ENCODE results near the gene PECR.

The PECR gene

DNA sequence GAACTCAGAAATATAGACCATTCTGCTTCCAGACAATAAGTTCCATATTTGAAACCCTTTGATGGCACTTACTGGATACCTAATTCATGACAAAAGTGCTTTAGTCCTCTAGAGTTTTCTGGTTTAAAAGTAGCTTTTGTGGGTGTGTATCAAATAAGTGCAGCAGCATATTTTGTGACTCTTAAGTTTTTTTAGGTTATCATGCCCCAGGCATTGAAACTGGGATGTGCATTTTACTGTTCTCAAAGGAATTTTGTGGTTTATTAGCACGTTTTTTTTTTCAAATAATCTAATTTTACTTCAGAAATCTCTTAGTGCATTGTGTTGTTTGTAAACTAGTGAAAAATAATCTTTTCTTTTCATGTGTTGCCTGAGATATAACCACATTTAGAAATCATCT is 29.0 kb upstream of the PECR start:
- Mint-ChIP-seq H3K4me3 (peak overlapping the region; percentile 100), H3K36me3 (ENCODE audit: low read depth) (peaks cover 61% of the 10 kb centered on the region), H3K4me1 (peaks cover 67% of the 10 kb centered on the region), H3K27me3 (peaks cover 5% of the 10 kb centered on the region), H3K9me3 (no peaks in the 10 kb centered on the region), H3K27ac (peak overlapping the region; percentile 99)
- ATAC-seq (no peak), DNase-seq (no peak)

- DNase-seq, result no peak
- H3K9me3 Mint-ChIP-seq, result no peaks in the 10 kb centered on the region
- ATAC-seq, result no peak
- H3K36me3 Mint-ChIP-seq (ENCODE audit: low read depth), result peaks cover 57% of the 10 kb centered on the region
- H3K4me1 Mint-ChIP-seq, result peaks cover 62% of the 10 kb centered on the region
- H3K27me3 Mint-ChIP-seq, result peaks cover 5% of the 10 kb centered on the region
- H3K27ac Mint-ChIP-seq, result peak overlapping the region; percentile 99
- peak overlapping the region; percentile 100 for H3K4me3 Mint-ChIP-seq
These were observed 28.5 kb upstream of the PECR start for GRCh38 chr2:216109962-216110614.

- DNase-seq, result peak; percentile 99
- Mint-ChIP-seq H3K27me3 (peaks cover 3% of the 10 kb centered on the region), H3K27ac (peak within 1 kb of the TSS; percentile 99), H3K9me3 (no peaks in the 10 kb centered on the region), H3K4me1 (peaks cover 53% of the 10 kb centered on the region), H3K36me3 (ENCODE audit: low read depth) (peaks cover 49% of the 10 kb centered on the region), H3K4me3 (peak within 1 kb of the TSS; percentile 100)
- ATAC-seq, result peak; percentile 84
These were observed 27.6 kb upstream of the PECR start, which contains the start of gene XRCC5 for GRCh38 chr2:216108967-216109921. Gene XRCC5, plus strand, starts transcription at chr2:216109348. Its CDS starts 89 bp downstream, at chr2:216109437.

GRCh38 chr2:216108310-216108966 is 26.8 kb upstream of the PECR start:
- Mint-ChIP-seq H3K27ac (peak overlapping the region; percentile 99), H3K27me3 (peaks cover 3% of the 10 kb centered on the region), H3K4me1 (peaks cover 45% of the 10 kb centered on the region), H3K36me3 (ENCODE audit: low read depth) (peaks cover 42% of the 10 kb centered on the region), H3K9me3 (no peaks in the 10 kb centered on the region), H3K4me3 (peak overlapping the region; percentile 100)
- DNase-seq (no peak), ATAC-seq (no peak)

- Mint-ChIP-seq H3K4me3 (no peak overlapping the region), H3K27me3 (peaks cover 3% of the 10 kb centered on the region), H3K27ac (no peak overlapping the region), H3K9me3 (no peaks in the 10 kb centered on the region), H3K4me1 (peaks cover 41% of the 10 kb centered on the region), H3K36me3 (ENCODE audit: low read depth) (peaks cover 35% of the 10 kb centered on the region)
- no peak for ATAC-seq
- no peak for DNase-seq
These were observed 26.2 kb upstream of the PECR start for GRCh38 chr2:216107760-216108159.

GRCh38 chr2:216107320-216107719 is 25.7 kb upstream of the PECR start:
- Mint-ChIP-seq H3K27me3 (peaks cover 3% of the 10 kb centered on the region), H3K4me1 (peaks cover 36% of the 10 kb centered on the region), H3K27ac (no peak overlapping the region), H3K36me3 (ENCODE audit: low read depth) (peaks cover 31% of the 10 kb centered on the region), H3K4me3 (no peak overlapping the region), H3K9me3 (no peaks in the 10 kb centered on the region)
- DNase-seq (no peak), ATAC-seq (no peak)

GRCh38 chr2:216104691-216105090 is 23.1 kb upstream of the PECR start:
- Mint-ChIP-seq H3K9me3 (no peaks in the 10 kb centered on the region), H3K4me3 (no peak overlapping the region), H3K4me1 (peaks cover 13% of the 10 kb centered on the region), H3K36me3 (ENCODE audit: low read depth) (peaks cover 6% of the 10 kb centered on the region), H3K27ac (no peak overlapping the region), H3K27me3 (peaks cover 3% of the 10 kb centered on the region)
- ATAC-seq (no peak), DNase-seq (no peak)

DNA sequence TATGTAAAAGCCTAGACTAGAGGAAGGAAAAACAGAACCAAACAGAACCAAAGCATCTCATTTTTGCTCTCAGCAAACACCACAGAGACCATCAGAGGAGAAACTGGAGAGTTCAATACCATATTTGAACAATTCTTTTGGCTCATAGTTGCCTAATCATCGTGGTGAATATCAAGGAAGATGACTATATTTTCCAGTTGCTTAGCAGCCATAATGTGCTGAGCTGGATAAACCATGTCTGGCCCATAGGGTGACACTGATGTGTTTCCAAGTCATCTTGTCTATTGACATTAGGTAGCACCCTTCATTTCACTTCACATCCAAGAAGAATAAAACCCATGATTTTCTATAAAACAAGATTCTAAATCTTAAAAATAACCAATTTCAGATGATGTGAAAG is 21.6 kb upstream of the PECR start:
- Mint-ChIP-seq H3K4me3 (no peak overlapping the region), H3K4me1 (peaks cover 2% of the 10 kb centered on the region), H3K36me3 (ENCODE audit: low read depth) (no peaks in the 10 kb centered on the region), H3K9me3 (no peaks in the 10 kb centered on the region), H3K27me3 (no peaks in the 10 kb centered on the region), H3K27ac (no peak overlapping the region)
- ATAC-seq (peak; percentile 31), DNase-seq (no peak)

GRCh38 chr2:216101109-216101508 is 19.5 kb upstream of the PECR start:
- DNase-seq (no peak), ATAC-seq (no peak)
- peaks cover 2% of the 10 kb centered on the region for H3K4me1 Mint-ChIP-seq
- no peaks in the 10 kb centered on the region for H3K9me3 Mint-ChIP-seq
- H3K27me3 Mint-ChIP-seq, result no peaks in the 10 kb centered on the region
- H3K4me3 Mint-ChIP-seq, result no peak overlapping the region
- H3K36me3 Mint-ChIP-seq (ENCODE audit: low read depth), result no peaks in the 10 kb centered on the region
- H3K27ac Mint-ChIP-seq, result no peak overlapping the region

DNA sequence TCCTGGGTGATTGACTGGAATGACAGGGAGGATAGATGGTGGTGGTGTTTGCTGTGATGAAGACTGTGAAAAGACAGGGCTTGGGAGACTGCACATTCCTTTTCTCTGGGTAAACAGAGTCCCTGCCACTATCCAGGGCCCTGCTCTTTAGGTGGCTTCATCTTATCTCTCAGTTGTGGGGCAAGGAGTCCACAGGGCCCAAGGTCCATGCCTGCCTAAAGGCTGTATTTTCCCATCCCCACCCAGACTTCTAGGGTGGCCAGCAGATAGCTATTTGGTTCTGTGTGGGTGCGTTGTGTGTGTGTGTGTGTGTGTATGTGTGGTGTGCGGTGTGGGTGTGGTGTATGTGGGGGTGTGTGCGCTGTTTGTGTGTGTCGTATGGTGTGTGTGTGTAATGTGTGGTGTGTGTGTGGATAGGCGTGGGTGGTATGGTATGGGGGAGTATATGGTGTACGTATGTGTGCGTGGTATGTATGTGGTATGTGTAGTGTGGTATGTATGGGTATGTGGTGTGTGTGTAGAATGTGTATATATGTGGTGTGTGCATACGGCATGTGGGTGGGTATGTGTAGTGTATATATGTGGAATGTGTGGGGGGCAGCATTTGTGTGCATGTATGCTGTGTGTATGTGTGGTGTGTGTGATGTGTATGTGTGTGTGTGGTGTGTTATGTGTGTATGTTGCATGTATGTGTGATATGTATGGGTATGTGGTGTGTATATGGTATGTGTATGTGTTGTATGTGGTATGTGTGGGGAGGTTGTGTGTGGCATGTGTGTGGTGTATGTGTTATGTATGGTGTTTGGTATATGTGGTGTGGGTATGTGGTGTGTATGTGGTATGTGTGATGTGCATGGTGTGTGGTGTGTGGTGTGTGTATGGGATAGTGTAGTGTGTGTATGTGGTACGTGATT is 17.1 kb upstream of the PECR start:
- peaks cover 2% of the 10 kb centered on the region for H3K4me1 Mint-ChIP-seq
- ATAC-seq, result no peak
- no peak for DNase-seq
- H3K4me3 Mint-ChIP-seq, result no peak overlapping the region
- no peaks in the 10 kb centered on the region for H3K27me3 Mint-ChIP-seq
- no peaks in the 10 kb centered on the region for H3K9me3 Mint-ChIP-seq
- no peaks in the 10 kb centered on the region for H3K36me3 Mint-ChIP-seq (ENCODE audit: low read depth)
- no peak overlapping the region for H3K27ac Mint-ChIP-seq

DNA sequence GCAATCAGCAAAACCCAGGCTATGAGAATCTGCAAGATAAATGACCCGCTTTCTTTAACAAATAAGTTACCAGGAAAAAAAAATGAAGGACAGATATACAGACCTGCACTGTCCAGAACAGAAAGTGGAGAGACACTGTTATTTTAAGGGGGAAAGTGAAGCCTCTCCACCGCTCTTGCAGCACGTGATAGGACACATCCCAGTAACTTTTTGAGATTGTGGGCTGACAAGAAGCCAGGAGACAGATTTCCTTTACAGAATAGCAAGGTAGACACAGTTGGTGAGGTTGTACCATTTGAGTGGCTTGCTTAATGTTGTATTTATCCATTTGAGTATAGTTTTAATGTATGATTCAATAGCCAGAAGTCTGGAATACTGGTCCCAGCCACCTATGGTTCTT is 13.1 kb upstream of the PECR start:
- peaks cover 14% of the 10 kb centered on the region for H3K4me1 Mint-ChIP-seq
- ATAC-seq, result no peak
- no peaks in the 10 kb centered on the region for H3K36me3 Mint-ChIP-seq (ENCODE audit: low read depth)
- no peaks in the 10 kb centered on the region for H3K27me3 Mint-ChIP-seq
- H3K27ac Mint-ChIP-seq, result no peak overlapping the region
- no peak for DNase-seq
- no peak overlapping the region for H3K4me3 Mint-ChIP-seq
- no peaks in the 10 kb centered on the region for H3K9me3 Mint-ChIP-seq

GRCh38 chr2:216092646-216093045 is 11.0 kb upstream of the PECR start:
- Mint-ChIP-seq H3K27me3 (no peaks in the 10 kb centered on the region), H3K27ac (no peak overlapping the region), H3K4me3 (no peak overlapping the region), H3K9me3 (no peaks in the 10 kb centered on the region), H3K4me1 (peaks cover 15% of the 10 kb centered on the region), H3K36me3 (ENCODE audit: low read depth) (no peaks in the 10 kb centered on the region)
- no peak for ATAC-seq
- no peak for DNase-seq

GRCh38 chr2:216090369-216090786 is 8.8 kb upstream of the PECR start:
- Mint-ChIP-seq H3K27me3 (no peaks in the 10 kb centered on the region), H3K4me1 (peaks cover 20% of the 10 kb centered on the region), H3K9me3 (no peaks in the 10 kb centered on the region), H3K4me3 (no peak overlapping the region), H3K36me3 (ENCODE audit: low read depth) (no peaks in the 10 kb centered on the region), H3K27ac (no peak overlapping the region)
- ATAC-seq (peak; percentile 71), DNase-seq (no peak)
